ENCODE data around the gene PSMD13. TPM values are rescaled to one million over a fixed set of nuclear protein-coding genes. Genes with fewer than 3 reads are reported as not detected.
A peak's percentile ranks its signal among the peaks of the same experiment; 100 is the strongest.
"Not testable (repeated sequence)": the region's sequence is repeated elsewhere in the genome, so short reads cannot be mapped to it uniquely, and the experiment has no call there.

The PSMD13 gene
- total RNA-seq, 2 experiments from 2014 or later = 56.9 to 57.8 TPM

DNA sequence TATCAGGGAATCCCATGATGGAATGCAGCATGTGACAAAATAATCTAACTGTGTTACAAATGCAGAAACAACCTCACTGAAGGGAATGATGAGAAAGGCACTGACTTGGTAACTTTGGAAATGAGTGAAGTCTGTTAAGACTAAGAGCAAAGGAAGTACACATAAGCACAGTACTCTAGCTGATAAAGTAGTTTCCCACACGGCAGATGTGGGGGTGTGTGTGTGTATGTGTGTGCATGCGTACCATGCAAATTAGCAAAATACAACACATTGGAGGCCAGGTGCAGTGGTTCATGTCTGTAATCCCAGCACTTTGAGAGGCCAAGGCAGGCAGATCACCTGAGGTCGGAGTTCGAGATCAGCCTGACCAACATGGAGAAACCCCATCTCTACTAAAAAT lies 24.8 kb downstream of the PSMD13 start:
- no peak for DNase-seq
- Mint-ChIP-seq H3K27ac (no peak overlapping the region), H3K4me1 (ENCODE audit: low read depth) (peaks cover 1% of the 10 kb centered on the region), H3K9me3 (no peaks in the 10 kb centered on the region), H3K36me3 (ENCODE audit: low read depth) (no peaks in the 10 kb centered on the region), H3K27me3 (no peaks in the 10 kb centered on the region), H3K4me3 (no peak overlapping the region)
- TF ChIP-seq, protein P1, sequence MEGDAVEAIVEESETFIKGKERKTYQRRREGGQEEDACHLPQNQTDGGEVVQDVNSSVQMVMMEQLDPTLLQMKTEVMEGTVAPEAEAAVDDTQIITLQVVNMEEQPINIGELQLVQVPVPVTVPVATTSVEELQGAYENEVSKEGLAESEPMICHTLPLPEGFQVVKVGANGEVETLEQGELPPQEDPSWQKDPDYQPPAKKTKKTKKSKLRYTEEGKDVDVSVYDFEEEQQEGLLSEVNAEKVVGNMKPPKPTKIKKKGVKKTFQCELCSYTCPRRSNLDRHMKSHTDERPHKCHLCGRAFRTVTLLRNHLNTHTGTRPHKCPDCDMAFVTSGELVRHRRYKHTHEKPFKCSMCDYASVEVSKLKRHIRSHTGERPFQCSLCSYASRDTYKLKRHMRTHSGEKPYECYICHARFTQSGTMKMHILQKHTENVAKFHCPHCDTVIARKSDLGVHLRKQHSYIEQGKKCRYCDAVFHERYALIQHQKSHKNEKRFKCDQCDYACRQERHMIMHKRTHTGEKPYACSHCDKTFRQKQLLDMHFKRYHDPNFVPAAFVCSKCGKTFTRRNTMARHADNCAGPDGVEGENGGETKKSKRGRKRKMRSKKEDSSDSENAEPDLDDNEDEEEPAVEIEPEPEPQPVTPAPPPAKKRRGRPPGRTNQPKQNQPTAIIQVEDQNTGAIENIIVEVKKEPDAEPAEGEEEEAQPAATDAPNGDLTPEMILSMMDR (IDR thresholded peaks at IDR 0.05) = no peak
- ATAC-seq (ENCODE audit: poor library complexity) = no peak
- Histone ChIP-seq H3K36me3 (ENCODE audit: insufficient read depth, low read length) (no peaks in the 10 kb centered on the region), H3K4me1 (ENCODE audit: insufficient read depth, low read length) (no peaks in the 10 kb centered on the region), H3K27ac (ENCODE audit: low read depth in 1 of 2, low read length in 2 of 2) (no peak overlapping the region), H3K9me3 (ENCODE audit: control insufficient read depth in 1 of 2, insufficient read depth in 1 of 2, low read length in 2 of 2) (peaks cover 0 to 5% of the 10 kb centered on the region in 2 experiments), H3K4me3 (ENCODE audit: low read length) (no peak overlapping the region), H3K27me3 (ENCODE audit: control insufficient read depth in 1 of 2, insufficient read depth in 2 of 2, low read length in 2 of 2) (no peaks in the 10 kb centered on the region)
- intact Hi-C loops (cut with DNase I, micrococcal nuclease) = no loop called here
- ChIA-PET POLR2A (no interaction called here), CTCF (interaction anchor here (1.5 kb wide), 1 partner anchor 11 kb away, joined by 8 read pairs; no protein-coding TSS in a partner anchor)

DNA sequence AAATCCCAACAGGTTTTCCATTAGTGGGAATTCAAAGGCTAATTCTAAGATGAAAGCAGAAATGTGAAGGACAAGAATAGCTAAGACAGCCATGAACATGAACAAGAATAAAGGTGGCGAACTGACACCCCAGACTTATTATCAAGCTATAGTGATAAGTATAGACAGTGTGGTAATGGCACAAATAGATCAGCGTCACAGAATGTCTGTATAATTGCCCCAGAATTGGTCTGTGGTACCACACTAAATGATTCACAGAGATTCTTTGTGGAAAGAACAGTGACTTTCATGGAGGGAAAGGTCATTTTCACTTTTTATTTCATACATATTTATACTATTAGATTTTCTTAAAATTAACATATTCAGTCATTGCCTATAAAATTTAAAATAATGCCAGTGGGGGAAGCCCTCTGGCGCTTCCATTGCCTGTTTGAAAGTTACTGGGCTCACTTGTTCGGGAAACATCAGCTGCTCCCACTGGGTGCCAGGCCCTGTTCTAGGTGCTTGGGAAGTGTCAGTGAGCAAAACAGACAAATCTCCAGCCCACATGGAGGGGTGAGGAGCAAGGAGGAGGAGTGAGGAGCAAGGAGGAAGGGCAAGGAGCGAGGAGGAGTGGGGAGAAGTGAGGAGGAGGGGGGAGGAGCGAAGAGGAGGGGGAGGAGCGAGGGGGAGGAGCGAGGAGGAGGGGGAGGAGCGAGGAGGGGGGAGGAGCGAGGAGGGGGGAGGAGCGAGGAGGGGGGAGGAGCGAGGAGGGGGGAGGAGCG lies 30.1 kb downstream of the PSMD13 start:
- Histone ChIP-seq H3K27me3 (ENCODE audit: control insufficient read depth in 1 of 2, insufficient read depth in 2 of 2, low read length in 2 of 2) (no peaks in the 10 kb centered on the region), H3K36me3 (ENCODE audit: insufficient read depth, low read length) (no peaks in the 10 kb centered on the region), H3K27ac (ENCODE audit: low read depth in 1 of 2, low read length in 2 of 2) (peak overlapping the region in 1 of 2 donors; percentile 46), H3K4me1 (ENCODE audit: insufficient read depth, low read length) (peaks cover 34% of the 10 kb centered on the region), H3K9me3 (ENCODE audit: control insufficient read depth in 1 of 2, insufficient read depth in 1 of 2, low read length in 2 of 2) (peaks cover 0 to 5% of the 10 kb centered on the region in 2 experiments), H3K4me3 (ENCODE audit: low read length) (no peak overlapping the region)
- DNase-seq (peak in 2 of 14 experiments; percentile 52 to 72), ATAC-seq (ENCODE audit: poor library complexity) (no peak)
- no peaks in the 10 kb centered on the region for H3K9me3 Mint-ChIP-seq
- intact Hi-C loops (cut with DNase I, micrococcal nuclease) = loop anchor here (1.0 to 5.0 kb wide), 3 partner anchors 29 to 60 kb away; partner anchors contain the start of genes BET1L (in 1 of the 2), IFITM2 (in 1 of the 2) and RIC8A (in 1 of the 2)
- no peaks in the 10 kb centered on the region for H3K27me3 Mint-ChIP-seq
- H3K4me3 Mint-ChIP-seq = peak overlapping the region; percentile 84
- peak overlapping the region; percentile 94 for H3K27ac Mint-ChIP-seq
- ChIA-PET CTCF (interaction anchor here (0.6 to 3.9 kb wide), 6 partner anchors 16 to 253 kb away, joined by 3 to 22 read pairs (median 3); no protein-coding TSS in a partner anchor), POLR2A (interaction anchor here (1.0 to 8.2 kb wide), 16 partner anchors 12 to 240 kb away, joined by 3 to 185 read pairs (median 13); partner anchors contain the start of genes BET1L, IFITM2, NLRP6 and PGGHG)
- H3K4me1 Mint-ChIP-seq (ENCODE audit: low read depth) = peaks cover 33% of the 10 kb centered on the region
- H3K36me3 Mint-ChIP-seq (ENCODE audit: low read depth) = peaks cover 3% of the 10 kb centered on the region
- TF ChIP-seq, protein P1 (IDR thresholded peaks at IDR 0.05) = no peak

DNA sequence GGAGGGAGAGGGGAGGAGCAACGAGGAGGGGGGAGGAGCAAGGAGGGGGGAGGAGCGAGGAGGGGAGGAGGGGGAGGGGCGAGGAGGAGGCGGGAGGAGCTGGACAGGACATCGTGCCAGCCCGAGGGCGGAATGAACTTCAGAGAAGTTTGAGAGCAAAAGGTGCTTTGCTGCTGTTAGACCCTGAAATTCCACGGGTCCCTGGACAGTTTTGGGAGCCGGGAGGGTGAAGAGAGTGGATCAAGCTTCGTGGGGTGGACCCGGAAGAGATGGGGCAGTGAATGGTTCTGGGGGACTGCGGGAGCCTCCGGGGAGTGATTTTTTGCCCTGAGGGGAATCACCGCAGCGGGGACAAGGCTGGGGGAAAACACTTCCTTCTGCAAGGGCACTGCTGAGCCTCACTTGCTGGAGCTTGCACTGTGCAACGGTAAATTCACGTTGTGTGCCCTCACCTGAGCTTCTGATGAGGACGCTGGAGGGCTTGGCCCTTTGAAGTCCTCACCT lies 30.8 kb downstream of the PSMD13 start:
- H3K4me3 Mint-ChIP-seq = peak overlapping the region; percentile 91
- POLR2A ChIA-PET = interaction anchor here (0.8 to 8.2 kb wide), 22 partner anchors 13 to 268 kb away, joined by 3 to 185 read pairs (median 12); partner anchors contain the start of genes BET1L, HRAS, IFITM2 and NLRP6
- no peaks in the 10 kb centered on the region for H3K27me3 Mint-ChIP-seq
- peak overlapping the region; percentile 56 for H3K4me3 ChIP-seq (ENCODE audit: low read length)
- TF ChIP-seq, protein P1 (IDR thresholded peaks at IDR 0.05) = no peak
- peak; percentile 30 for ATAC-seq (ENCODE audit: poor library complexity)
- H3K27me3 ChIP-seq (ENCODE audit: control insufficient read depth in 1 of 2, insufficient read depth in 2 of 2, low read length in 2 of 2) = no peaks in the 10 kb centered on the region
- H3K9me3 ChIP-seq (ENCODE audit: control insufficient read depth in 1 of 2, insufficient read depth in 1 of 2, low read length in 2 of 2) = peaks cover 0 to 5% of the 10 kb centered on the region in 2 experiments
- intact Hi-C loops (cut with DNase I, micrococcal nuclease) = loop anchor here (1.0 to 5.0 kb wide), 3 partner anchors 29 to 60 kb away; partner anchors contain the start of genes BET1L (in 1 of the 2), IFITM2 (in 1 of the 2) and RIC8A (in 1 of the 2)
- H3K4me1 Mint-ChIP-seq (ENCODE audit: low read depth) = peaks cover 33% of the 10 kb centered on the region
- H3K9me3 Mint-ChIP-seq = no peaks in the 10 kb centered on the region
- CTCF ChIA-PET = interaction anchor here (1.2 to 3.9 kb wide), 5 partner anchors 17 to 181 kb away, joined by 3 to 22 read pairs (median 3); partner anchors contain the start of gene PSMD13
- peak overlapping the region; percentile 74 to 84 for H3K27ac ChIP-seq (ENCODE audit: low read depth in 1 of 2, low read length in 2 of 2)
- peaks cover 3% of the 10 kb centered on the region for H3K36me3 Mint-ChIP-seq (ENCODE audit: low read depth)
- peaks cover 34% of the 10 kb centered on the region for H3K4me1 ChIP-seq (ENCODE audit: insufficient read depth, low read length)
- peak in 12 of 14 experiments; percentile 40 to 82 (median 58) for DNase-seq
- H3K36me3 ChIP-seq (ENCODE audit: insufficient read depth, low read length) = no peaks in the 10 kb centered on the region
- peak overlapping the region; percentile 94 for H3K27ac Mint-ChIP-seq

DNA sequence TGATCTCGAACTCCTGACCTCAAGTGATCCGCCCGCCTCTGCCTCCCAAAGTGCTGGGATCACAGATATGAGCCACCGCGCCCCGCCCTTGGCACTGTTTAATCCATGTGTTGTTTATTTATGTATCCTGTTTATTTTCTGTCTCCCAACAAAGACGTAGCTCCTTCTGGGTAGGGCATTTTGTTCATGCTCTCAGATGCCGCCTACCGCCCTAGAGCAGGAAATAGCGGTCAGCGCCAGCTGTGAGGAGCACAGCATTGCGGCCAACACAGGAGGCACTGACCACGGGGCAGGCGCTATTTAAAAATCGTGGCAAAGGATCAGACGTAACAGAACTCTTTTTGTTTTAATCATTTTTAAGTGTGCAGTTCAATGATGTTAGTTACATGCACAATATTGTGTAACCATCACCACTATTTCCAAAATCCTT lies 32.0 kb downstream of the PSMD13 start:
- peak in 10 of 14 experiments; percentile 36 to 84 (median 52) for DNase-seq
- H3K4me3 ChIP-seq (ENCODE audit: low read length) = peak overlapping the region; percentile 56
- Mint-ChIP-seq H3K27ac (peak overlapping the region; percentile 94), H3K4me1 (ENCODE audit: low read depth) (peaks cover 33% of the 10 kb centered on the region), H3K4me3 (peak overlapping the region; percentile 91)
- ATAC-seq (ENCODE audit: poor library complexity) = peak; percentile 32
- H3K27me3 ChIP-seq (ENCODE audit: control insufficient read depth in 1 of 2, insufficient read depth in 2 of 2, low read length in 2 of 2); H3K36me3 ChIP-seq (ENCODE audit: insufficient read depth, low read length); H3K27me3 Mint-ChIP-seq; H3K9me3 ChIP-seq (ENCODE audit: control insufficient read depth in 1 of 2, insufficient read depth in 1 of 2, low read length in 2 of 2); H3K36me3 Mint-ChIP-seq (ENCODE audit: low read depth); H3K9me3 Mint-ChIP-seq: not testable (repeated sequence)
- intact Hi-C loops (cut with DNase I, micrococcal nuclease) = loop anchor here (1.0 to 5.0 kb wide), 6 partner anchors 18 to 61 kb away; partner anchors contain the start of genes BET1L (in 1 of the 2), IFITM2 (in 1 of the 2) and RIC8A (in 1 of the 2)
- peaks cover 34% of the 10 kb centered on the region for H3K4me1 ChIP-seq (ENCODE audit: insufficient read depth, low read length)
- ChIA-PET POLR2A (interaction anchor here (0.8 to 8.2 kb wide), 20 partner anchors 12 to 307 kb away, joined by 3 to 185 read pairs (median 12); partner anchors contain the start of genes BET1L, HRAS, NLRP6 and PGGHG), CTCF (interaction anchor here (1.2 to 3.9 kb wide), 3 partner anchors 18 to 36 kb away, joined by 3 to 22 read pairs (median 4); partner anchors contain the start of gene PSMD13)
- H3K27ac ChIP-seq (ENCODE audit: low read depth in 1 of 2, low read length in 2 of 2) = peak overlapping the region; percentile 74 to 84
